ENCODE data around the gene TBC1D7. TPM values are rescaled to one million over a fixed set of nuclear protein-coding genes. Genes with fewer than 3 reads are reported as not detected.
"Not testable (repeated sequence)": the region's sequence is repeated elsewhere in the genome, so short reads cannot be mapped to it uniquely, and the experiment has no call there.

Gene TBC1D7
- polyA plus RNA-seq, 2 of the 4 experiments (the other 2 are of a cell fraction): 34.6 to 55.9 TPM

DNA sequence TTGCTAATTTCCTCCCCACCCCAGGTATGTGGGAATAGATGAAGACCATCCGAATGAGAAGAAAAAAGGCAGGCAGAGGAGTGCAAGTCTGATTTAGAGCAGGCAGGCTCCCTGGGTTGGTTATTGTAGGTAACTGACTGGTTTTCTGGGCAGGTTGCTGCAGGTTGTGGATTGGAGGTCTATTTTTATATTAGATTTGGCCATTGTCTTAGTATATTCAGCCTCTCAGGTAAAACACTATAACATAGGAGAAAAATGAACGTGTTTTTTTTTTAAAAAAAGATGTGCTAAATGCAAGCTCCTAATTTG, 492 bp upstream of the TBC1D7 start:
- ChIA-PET CTCF (interaction anchor here (1.0 to 4.9 kb wide), 6 partner anchors 9 to 418 kb away, joined by 3 to 35 read pairs (median 4); no protein-coding TSS in a partner anchor), POLR2A (interaction anchor here (0.8 to 3.2 kb wide), 17 partner anchors 14 to 417 kb away, joined by 3 to 28 read pairs (median 5); partner anchors contain the start of genes GFOD1, NOL7 and SIRT5)
- Histone ChIP-seq H3K27ac (peak overlapping the region; percentile 90 to 99), H3K9me3 (no peaks in the 10 kb centered on the region), H3K4me2 (peak overlapping the region; percentile 85), H3K4me1 (peaks cover 16% of the 10 kb centered on the region; the same call in 1 of the 3 replicates), H3K4me3 (peak overlapping the region; percentile 67)
- WGBS (ENCODE audit: missing lambda C conversion rate): 5% methylated on average over 2 of the region's 2 CpGs
- no peak for TF ChIP-seq BHLHE40 (IDR thresholded peaks at IDR 0.05; ENCODE audit: low read depth, low read length)
- no peak for FAIRE-seq
- no peak for DNase-seq (ENCODE audit: low read depth in 1 of 2, low spot score in 1 of 2)
- no peak for ATAC-seq

DNA sequence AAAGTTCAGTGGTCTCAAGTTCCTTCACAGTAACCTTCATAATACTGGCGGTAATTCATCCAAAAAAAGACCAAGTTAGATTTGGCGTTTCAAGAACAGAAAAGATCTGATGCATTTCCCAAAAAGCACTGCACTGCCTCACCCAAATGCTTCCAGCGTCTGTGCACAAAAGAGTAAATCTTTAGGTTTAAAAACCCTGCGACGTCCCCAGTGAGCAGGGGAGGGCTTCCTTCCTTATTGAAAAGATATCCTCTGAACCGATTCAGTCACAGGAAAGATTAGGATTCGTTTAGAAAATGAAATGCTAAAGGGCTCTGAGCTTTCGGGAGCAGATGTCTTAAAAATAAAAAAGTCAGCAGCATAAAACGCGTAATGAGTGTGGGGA, 654 bp downstream of the TBC1D7 start:
- ATAC-seq (peak in 1 of 2 experiments; percentile 6; a peak in 3 of 6 replicates), FAIRE-seq (no peak), DNase-seq (ENCODE audit: low read depth in 1 of 2, low spot score in 1 of 2) (no peak)
- Histone ChIP-seq H3K27ac (peak overlapping the region; percentile 90 to 99), H3K4me1 (peaks cover 16% of the 10 kb centered on the region; the same call in 1 of the 3 replicates), H3K4me3 (peak overlapping the region; percentile 67), H3K4me2 (peak overlapping the region; percentile 81), H3K9me3 (no peaks in the 10 kb centered on the region)
- CTCF ChIA-PET: interaction anchor here (0.5 to 2.0 kb wide), 7 partner anchors 10 to 288 kb away, joined by 3 to 7 read pairs (median 3); partner anchors contain the start of gene NOL7
- POLR2A ChIA-PET: interaction anchor here (1.4 to 2.4 kb wide), 3 partner anchors 25 to 247 kb away, joined by 8 to 28 read pairs (median 13); partner anchors contain the start of genes GFOD1 and SIRT5
- TF ChIP-seq HOXB13 (CRISPR knock-in tag; IDR thresholded peaks at IDR 0.05; ENCODE audit: low read depth): no peak
- WGBS (ENCODE audit: missing lambda C conversion rate): 3% methylated on average over 10 of the region's 10 CpGs

DNA sequence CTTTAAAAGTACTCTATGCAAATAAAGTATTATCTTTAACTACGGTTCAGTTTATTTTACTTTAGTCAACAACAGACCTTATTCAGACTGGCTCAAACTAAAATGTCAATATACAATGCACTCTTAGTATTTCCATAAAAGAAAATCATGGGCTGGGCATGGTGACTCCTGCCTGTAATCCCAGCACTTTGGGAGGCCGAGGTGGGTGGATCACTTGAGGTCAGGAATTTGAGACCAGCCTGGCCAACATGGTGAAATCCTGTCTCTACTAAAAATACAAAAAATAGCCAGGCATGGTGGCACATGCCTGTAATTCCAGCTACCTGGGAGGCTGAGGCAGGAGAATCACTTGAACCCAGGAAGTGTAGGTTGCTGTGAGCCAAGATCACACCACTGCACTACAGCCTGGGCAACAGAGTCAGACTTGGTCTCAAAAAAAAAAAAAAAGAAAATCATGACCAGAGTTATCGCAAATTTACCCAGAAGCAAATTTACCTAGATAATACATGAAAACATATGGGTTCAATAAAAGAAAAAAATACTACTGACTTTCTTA, 2.2 kb downstream of the TBC1D7 start:
- POLR2A ChIA-PET; DNase-seq (ENCODE audit: low read depth in 1 of 2, low spot score in 1 of 2); H3K9me3 ChIP-seq; FAIRE-seq; CTCF ChIA-PET; ATAC-seq: not testable (repeated sequence)
- H3K27ac ChIP-seq: peak overlapping the region; percentile 41 to 90; a peak in 2 of 6 replicates
- H3K4me1 ChIP-seq: peaks cover 16% of the 10 kb centered on the region; the same call in 1 of the 3 replicates
- peak overlapping the region; percentile 81 for H3K4me2 ChIP-seq
- H3K4me3 ChIP-seq: peak overlapping the region; percentile 67; the same call in 2 of the 3 replicates
- WGBS (ENCODE audit: missing lambda C conversion rate): 78% methylated on average over 3 of the region's 3 CpGs

DNA sequence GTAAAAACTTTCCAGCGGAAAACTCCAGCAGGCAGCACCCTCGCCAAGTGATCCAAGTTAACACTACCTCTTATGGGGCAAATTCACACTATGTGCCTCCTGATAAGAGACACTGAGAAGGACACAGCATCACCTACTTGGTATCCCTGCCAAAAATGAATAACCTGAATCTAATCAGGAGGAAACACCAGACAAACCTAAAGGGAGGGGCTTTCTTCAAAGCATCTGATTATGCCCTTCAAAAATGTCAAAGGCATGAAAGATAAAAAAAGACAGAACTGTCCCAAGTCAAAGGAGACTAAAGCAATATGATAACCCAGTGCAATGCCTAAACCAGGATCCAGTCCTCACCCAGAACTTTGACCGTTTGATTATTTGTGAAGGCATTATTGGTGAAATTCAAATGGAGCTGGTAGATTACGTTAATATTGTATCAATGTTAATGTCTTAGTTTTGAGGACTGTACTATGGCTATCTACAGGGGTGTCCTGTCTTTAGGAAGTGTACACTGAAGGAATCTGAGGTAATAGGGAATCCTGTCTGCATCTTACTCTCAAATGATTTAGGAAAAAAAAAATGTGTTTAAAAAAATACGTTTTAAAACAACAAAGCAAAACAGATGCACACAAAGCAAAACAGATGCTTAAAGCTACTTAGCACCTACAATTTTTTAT, 8.3 kb downstream of the TBC1D7 start:
- FAIRE-seq (no peak), DNase-seq (ENCODE audit: low read depth in 1 of 2, low spot score in 1 of 2) (no peak), ATAC-seq (no peak)
- Histone ChIP-seq H3K27ac (no peak overlapping the region), H3K9me3 (no peaks in the 10 kb centered on the region), H3K4me2 (no peak overlapping the region), H3K4me1 (no peaks in the 10 kb centered on the region; the same call in 2 of the 3 replicates), H3K4me3 (no peak overlapping the region)
- ChIA-PET POLR2A (interaction anchor here (0.6 kb wide), 1 partner anchor 16 kb away, joined by 5 read pairs; no protein-coding TSS in a partner anchor), CTCF (interaction anchor here (0.6 kb wide), 1 partner anchor 85 kb away, joined by 4 read pairs; no protein-coding TSS in a partner anchor)
- 85% methylated on average over 5 of the region's 5 CpGs for WGBS (ENCODE audit: missing lambda C conversion rate)
- TF ChIP-seq CHD4 (IDR thresholded peaks at IDR 0.05; ENCODE audit: borderline replicate concordance) (no peak), ZFP36 (IDR thresholded peaks at IDR 0.05; ENCODE audit: borderline replicate concordance, partially characterized antibody) (no peak), EP300 (IDR thresholded peaks at IDR 0.05) (no peak), CHD2 (IDR thresholded peaks at IDR 0.05; ENCODE audit: low read length, partially characterized antibody) (no peak), PHF8 (IDR thresholded peaks at IDR 0.05; ENCODE audit: borderline replicate concordance, low read depth) (no peak)
- TF ChIP-seq, protein P1, sequence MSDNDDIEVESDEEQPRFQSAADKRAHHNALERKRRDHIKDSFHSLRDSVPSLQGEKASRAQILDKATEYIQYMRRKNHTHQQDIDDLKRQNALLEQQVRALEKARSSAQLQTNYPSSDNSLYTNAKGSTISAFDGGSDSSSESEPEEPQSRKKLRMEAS (IDR thresholded peaks at IDR 0.05): no peak

DNA sequence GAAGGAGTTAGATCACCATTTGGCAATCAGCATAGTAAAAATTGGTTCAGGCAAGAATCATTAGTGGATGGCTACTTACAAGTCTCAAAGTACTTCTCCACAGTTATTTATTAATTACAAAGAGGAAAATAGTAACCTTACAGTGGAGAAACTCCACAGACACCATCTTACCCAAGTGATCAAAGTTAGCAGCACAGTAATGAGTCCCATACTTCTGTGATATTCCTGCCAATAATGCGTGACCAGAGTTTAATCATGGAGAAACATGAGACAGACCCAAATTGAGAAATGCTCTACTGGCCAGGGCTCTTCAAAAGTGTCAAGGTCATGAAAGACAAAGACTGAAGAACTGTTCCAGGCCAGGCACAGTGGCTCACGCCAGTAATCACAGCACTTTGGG, 9.5 kb downstream of the TBC1D7 start:
- no peak overlapping the region for H3K4me2 ChIP-seq
- ATAC-seq (no peak), DNase-seq (ENCODE audit: low read depth in 1 of 2, low spot score in 1 of 2) (no peak), FAIRE-seq (no peak)
- H3K4me1 ChIP-seq: no peaks in the 10 kb centered on the region; the same call in 2 of the 3 replicates
- H3K4me3 ChIP-seq: no peak overlapping the region
- H3K27ac ChIP-seq: no peak overlapping the region
- TF ChIP-seq HDAC2 (IDR thresholded peaks at IDR 0.05): no peak
- TF ChIP-seq HOXB5 (CRISPR knock-in tag; IDR thresholded peaks at IDR 0.05): no peak
- TF ChIP-seq, protein P2, sequence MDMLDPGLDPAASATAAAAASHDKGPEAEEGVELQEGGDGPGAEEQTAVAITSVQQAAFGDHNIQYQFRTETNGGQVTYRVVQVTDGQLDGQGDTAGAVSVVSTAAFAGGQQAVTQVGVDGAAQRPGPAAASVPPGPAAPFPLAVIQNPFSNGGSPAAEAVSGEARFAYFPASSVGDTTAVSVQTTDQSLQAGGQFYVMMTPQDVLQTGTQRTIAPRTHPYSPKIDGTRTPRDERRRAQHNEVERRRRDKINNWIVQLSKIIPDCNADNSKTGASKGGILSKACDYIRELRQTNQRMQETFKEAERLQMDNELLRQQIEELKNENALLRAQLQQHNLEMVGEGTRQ (IDR thresholded peaks at IDR 0.05): no peak
- no peak for TF ChIP-seq HOXB13 (CRISPR knock-in tag; IDR thresholded peaks at IDR 0.05; ENCODE audit: low read depth)
- TF ChIP-seq, protein P3, sequence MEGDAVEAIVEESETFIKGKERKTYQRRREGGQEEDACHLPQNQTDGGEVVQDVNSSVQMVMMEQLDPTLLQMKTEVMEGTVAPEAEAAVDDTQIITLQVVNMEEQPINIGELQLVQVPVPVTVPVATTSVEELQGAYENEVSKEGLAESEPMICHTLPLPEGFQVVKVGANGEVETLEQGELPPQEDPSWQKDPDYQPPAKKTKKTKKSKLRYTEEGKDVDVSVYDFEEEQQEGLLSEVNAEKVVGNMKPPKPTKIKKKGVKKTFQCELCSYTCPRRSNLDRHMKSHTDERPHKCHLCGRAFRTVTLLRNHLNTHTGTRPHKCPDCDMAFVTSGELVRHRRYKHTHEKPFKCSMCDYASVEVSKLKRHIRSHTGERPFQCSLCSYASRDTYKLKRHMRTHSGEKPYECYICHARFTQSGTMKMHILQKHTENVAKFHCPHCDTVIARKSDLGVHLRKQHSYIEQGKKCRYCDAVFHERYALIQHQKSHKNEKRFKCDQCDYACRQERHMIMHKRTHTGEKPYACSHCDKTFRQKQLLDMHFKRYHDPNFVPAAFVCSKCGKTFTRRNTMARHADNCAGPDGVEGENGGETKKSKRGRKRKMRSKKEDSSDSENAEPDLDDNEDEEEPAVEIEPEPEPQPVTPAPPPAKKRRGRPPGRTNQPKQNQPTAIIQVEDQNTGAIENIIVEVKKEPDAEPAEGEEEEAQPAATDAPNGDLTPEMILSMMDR (IDR thresholded peaks at IDR 0.05): no peak
- no peak for TF ChIP-seq RAD21 (conservative IDR thresholded peaks at IDR 0.05 in 1 of 2, IDR thresholded peaks at IDR 0.05 in 1 of 2)
- 100% methylated on average over 2 of the region's 2 CpGs for WGBS (ENCODE audit: missing lambda C conversion rate)
- ChIA-PET CTCF (no interaction called here), POLR2A (interaction anchor here (0.6 kb wide), 1 partner anchor 107 kb away, joined by 3 read pairs; no protein-coding TSS in a partner anchor)
- H3K9me3 ChIP-seq: no peaks in the 10 kb centered on the region

Measured in A549 (cell line).